CD14-positive monocyte (primary cell): ENCODE data around the gene MORC4. TPM values are rescaled to one million over a fixed set of nuclear protein-coding genes. Genes with fewer than 3 reads are reported as not detected.

Experiments used
- DNase-seq, 3 donors: peaks; one replicate each; pipeline ENCODE4 v3.0.0-alpha.2; 2011 to 2022
- H2AFZ ChIP-seq: 2 replicates; pipeline ENCODE4 v1.6.0; 2012; ENCODE audit warnings: mild to moderate bottlenecking, low read depth, low read length, inconsistent platforms; ENCODE audit not compliant: insufficient read depth, poor library complexity, severe bottlenecking
- H3K27ac ChIP-seq, 2 donors: 1 replicate in 1 of 2; 2 replicates in 1 of 2; pipeline ENCODE4 v1.5.1; 2012 to 2013; ENCODE audit warnings: low read length in 2 of 2, control low read depth in 1 of 2, inconsistent platforms in 1 of 2, low read depth in 1 of 2, mild to moderate bottlenecking in 1 of 2
- H3K27me3 ChIP-seq, 2 donors: one replicate each; pipeline versions ENCODE4 v1.6.0 to v1.6.1; 2011 to 2013; ENCODE audit warnings: low read length in 2 of 2; ENCODE audit not compliant: control insufficient read depth in 2 of 2, insufficient read depth in 2 of 2
- H3K36me3 ChIP-seq, 2 donors: replicated peaks in 1 of 2; 1 replicate in 1 of 2; 2 replicates in 1 of 2; pipeline versions ENCODE4 v1.5.1 to v1.6.1; 2012 to 2013; ENCODE audit warnings: low read length in 2 of 2, control low read depth in 1 of 2, inconsistent platforms in 1 of 2, mild to moderate bottlenecking in 1 of 2; ENCODE audit not compliant: insufficient read depth in 2 of 2, control insufficient read depth in 1 of 2
- H3K4me1 ChIP-seq, 2 donors: 1 replicate in 1 of 2; 2 replicates in 1 of 2; pipeline versions ENCODE4 v1.5.1 to v1.6.1; 2012 to 2013; ENCODE audit warnings: low read length in 2 of 2, control low read depth in 1 of 2, inconsistent platforms in 1 of 2, mild to moderate bottlenecking in 1 of 2, moderate library complexity in 1 of 2; ENCODE audit not compliant: insufficient read depth in 2 of 2, control insufficient read depth in 1 of 2
- H3K4me2 ChIP-seq: replicated peaks from 2 replicates; pipeline ENCODE3; 2012; ENCODE audit warnings: low read length, moderate library complexity, mild to moderate bottlenecking; ENCODE audit not compliant: poor library complexity, severe bottlenecking; ENCODE audit errors: extremely low read depth
- H3K4me3 ChIP-seq, 3 experiments: fragments of 200-600 bp in 1 of 3; sonication (generic) in 1 of 3; replicated peaks in 1 of 3; 1 replicate in 2 of 3; 2 replicates in 1 of 3; pipeline ENCODE4 v1.5.1; 2011 to 2013; ENCODE audit warnings: low read length in 3 of 3, mild to moderate bottlenecking in 3 of 3, control low read depth in 2 of 3, low read depth in 2 of 3, inconsistent platforms in 1 of 3, moderate library complexity in 1 of 3
- H3K79me2 ChIP-seq: 2 replicates; pipeline ENCODE4 v1.6.0; 2012; ENCODE audit warnings: mild to moderate bottlenecking, control low read depth, inconsistent platforms, low read length, moderate library complexity; ENCODE audit not compliant: insufficient read depth
- H3K9ac ChIP-seq: 2 replicates; pipeline ENCODE4 v1.6.0; 2017; ENCODE audit warnings: low read length, mild to moderate bottlenecking; ENCODE audit not compliant: insufficient read depth, poor library complexity, severe bottlenecking
- H3K9me3 ChIP-seq, 2 donors: replicated peaks in 1 of 2; 1 replicate in 1 of 2; 2 replicates in 1 of 2; pipeline versions ENCODE4 v1.5.1 to v1.6.1; 2012 to 2013; ENCODE audit warnings: low read length in 2 of 2, control low read depth in 1 of 2; ENCODE audit not compliant: control insufficient read depth in 1 of 2, insufficient read depth in 1 of 2
- H4K20me1 ChIP-seq: 2 replicates; pipeline ENCODE4 v1.6.0; 2012; ENCODE audit warnings: mild to moderate bottlenecking, low read length, control low read depth, moderate library complexity; ENCODE audit not compliant: insufficient read depth
- H3K27ac Mint-ChIP-seq, 7 donors: one replicate each; pipeline ENCODE4 v1.8.0; 2020; ENCODE audit warnings: mild to moderate bottlenecking in 7 of 7, mixed read lengths in 7 of 7, moderate library complexity in 6 of 7, inconsistent platforms in 2 of 7
- H3K27me3 Mint-ChIP-seq, 3 donors: one replicate each; pipeline ENCODE4 v1.8.0; 2021 to 2022; ENCODE audit warnings: low read depth in 3 of 3, mild to moderate bottlenecking in 3 of 3, mixed read lengths in 3 of 3, moderate library complexity in 3 of 3, inconsistent platforms in 1 of 3
- H3K36me3 Mint-ChIP-seq, 2 donors: one replicate each; pipeline ENCODE4 v1.8.0; 2020; ENCODE audit warnings: mixed read lengths in 2 of 2, inconsistent platforms in 1 of 2, mild to moderate bottlenecking in 1 of 2
- H3K4me1 Mint-ChIP-seq: one replicate; pipeline ENCODE4 v1.8.0; 2020; ENCODE audit warnings: mild to moderate bottlenecking, mixed read lengths
- H3K4me3 Mint-ChIP-seq, 2 donors: one replicate each; pipeline ENCODE4 v1.8.0; 2020; ENCODE audit warnings: mild to moderate bottlenecking in 2 of 2, mixed read lengths in 2 of 2, moderate library complexity in 1 of 2
- H3K9me3 Mint-ChIP-seq, 7 donors: one replicate each; pipeline ENCODE4 v1.8.0; 2020 to 2022; ENCODE audit warnings: mixed read lengths in 7 of 7, mild to moderate bottlenecking in 6 of 7, moderate library complexity in 6 of 7, inconsistent platforms in 2 of 7
- CTCF ChIP-seq: fragments of 200-600 bp; IDR thresholded peaks from one replicate; pipeline ENCODE4 v1.8.0; 2022; ENCODE audit warnings: antibody characterized with exemption, mild to moderate bottlenecking
- WGBS: methylation state at CpG from one replicate; pipeline ENCODE4 v1.1.5; 2013; ENCODE audit warnings: missing lambda C conversion rate; ENCODE audit not compliant: insufficient coverage; 5-methylcytosine and 5-hydroxymethylcytosine counted together
- intact Hi-C, 2 donors: fragments of 100-400 bp; cut with micrococcal nuclease; formaldehyde crosslinking; loops; one replicate each; pipeline versions ENCODE4 v1.15.0 to v1.15.1; 2023
- polyA plus RNA-seq, 3 donors: library from polyadenylated mRNA; depleted of rRNA in 1 of 3; unstranded in 2 of 3; stranded (reverse) in 1 of 3; fragments of 300-500 nt in 2 of 3; fragments of >200 nt in 1 of 3; fragmentation: Illumina TruSeq in 2 of 3; gene quantifications; 1 replicate in 2 of 3; 2 replicates in 1 of 3; pipeline ENCODE4 v1.2.3, GENCODE V29; 2012 to 2021

The MORC4 gene
- polyA plus RNA-seq, 3 donors, result 0.06 to 0.23 (median 0.10) TPM

- H3K9ac ChIP-seq, result peak overlapping the region; percentile 8
- H3K4me3 ChIP-seq, result peak overlapping the region; percentile 11 to 69 (median 38)
- H3K4me3 Mint-ChIP-seq, result peak overlapping the region; percentile 74 to 91
- H3K27me3 ChIP-seq, result peaks cover 6 to 27% of the 10 kb centered on the region in 2 donors
- WGBS, result under 1% methylated on average over 45 of the region's 88 CpGs
- no peak overlapping the region for H3K27ac Mint-ChIP-seq
- no peak for DNase-seq
- H3K9me3 ChIP-seq, result no peaks in the 10 kb centered on the region
- H3K4me1 Mint-ChIP-seq, result peaks cover 7% of the 10 kb centered on the region
- H3K36me3 ChIP-seq, result no peaks in the 10 kb centered on the region
- H3K9me3 Mint-ChIP-seq, result peaks cover 0 to 9% (median 2%) of the 10 kb centered on the region in 7 donors
- no peak for TF ChIP-seq CTCF
- peak overlapping the region; percentile 46 for H2AFZ ChIP-seq
- H3K27me3 Mint-ChIP-seq, result peaks cover 5 to 37% (median 31%) of the 10 kb centered on the region in 3 donors
- H3K4me1 ChIP-seq, result peaks cover 0 to 12% of the 10 kb centered on the region in 2 donors
- H3K27ac ChIP-seq, result no peak overlapping the region
- peak overlapping the region; percentile 69 for H3K4me2 ChIP-seq
- H3K36me3 Mint-ChIP-seq, result no peaks in the 10 kb centered on the region
- H4K20me1 ChIP-seq, result no peaks in the 10 kb centered on the region
- intact Hi-C loops, result no loop called here
- H3K79me2 ChIP-seq, result no peaks in the 10 kb centered on the region
Observed at GRCh38 chrX:106999002-106999975, 723 bp downstream of the MORC4 start.

GRCh38 chrX:106997611-106998010, 2.4 kb downstream of the MORC4 start:
- Histone ChIP-seq H3K4me3 (no peak overlapping the region), H3K9me3 (no peaks in the 10 kb centered on the region), H3K4me2 (no peak overlapping the region), H3K36me3 (no peaks in the 10 kb centered on the region), H3K79me2 (no peaks in the 10 kb centered on the region), H4K20me1 (no peaks in the 10 kb centered on the region), H3K27ac (no peak overlapping the region), H3K27me3 (peaks cover 6 to 27% of the 10 kb centered on the region in 2 donors), H3K9ac (no peak overlapping the region), H3K4me1 (peaks cover 0 to 12% of the 10 kb centered on the region in 2 donors), H2AFZ (no peak overlapping the region)
- Mint-ChIP-seq H3K9me3 (peaks cover 0 to 9% (median 2%) of the 10 kb centered on the region in 7 donors), H3K36me3 (no peaks in the 10 kb centered on the region), H3K4me3 (no peak overlapping the region), H3K27ac (no peak overlapping the region), H3K27me3 (peaks cover 5 to 36% (median 30%) of the 10 kb centered on the region in 3 donors), H3K4me1 (peaks cover 7% of the 10 kb centered on the region)
- WGBS, result 80% methylated on average over 1 of the region's 3 CpGs
- intact Hi-C loops, result no loop called here
- no peak for DNase-seq
- no peak for TF ChIP-seq CTCF
